GM18498 (cell line): Measurements from ENCODE around the gene FCGR3A.
A peak's percentile ranks its signal among the peaks of the same experiment; 100 is the strongest.
"Not testable (repeated sequence)": the region's sequence is repeated elsewhere in the genome, so short reads cannot be mapped to it uniquely, and the experiment has no call there.

Experiments
- ATAC-seq: cut with Tn5 transposase; IDR thresholded peaks from one replicate; pipeline ENCODE4 v1.9.1; 2021; ENCODE audit warnings: mild to moderate bottlenecking, moderate library complexity; ENCODE audit not compliant: unreplicated experiment

Gene FCGR3A

GRCh38 chr1:161549652-161550051, at the start of gene FCGR3A:
FCGR3A (minus strand) TSS chr1:161549818; CDS start chr1:161549736, 82 bp downstream.
- ATAC-seq: no peak

GRCh38 chr1:161597077-161597476, 47.5 kb upstream of the FCGR3A start:
- ATAC-seq: not testable (repeated sequence)

GRCh38 chr1:161595583-161595982, 46.0 kb upstream of the FCGR3A start:
- not testable (repeated sequence) for ATAC-seq

GRCh38 chr1:161595173-161595572, 45.6 kb upstream of the FCGR3A start:
- not testable (repeated sequence) for ATAC-seq

- ATAC-seq: not testable (repeated sequence)
Observed at GRCh38 chr1:161594269-161594984, 44.8 kb upstream of the FCGR3A start.

- ATAC-seq: not testable (repeated sequence)
Observed at GRCh38 chr1:161593092-161593755, 43.6 kb upstream of the FCGR3A start.

GRCh38 chr1:161592586-161592985, 43.0 kb upstream of the FCGR3A start:
- ATAC-seq: not testable (repeated sequence)

GRCh38 chr1:161589920-161590319, 40.3 kb upstream of the FCGR3A start:
- not testable (repeated sequence) for ATAC-seq

- not testable (repeated sequence) for ATAC-seq
Observed at GRCh38 chr1:161589365-161589764, 39.7 kb upstream of the FCGR3A start.

- ATAC-seq: not testable (repeated sequence)
Observed at GRCh38 chr1:161588596-161588995, 39.0 kb upstream of the FCGR3A start.

- not testable (repeated sequence) for ATAC-seq
Observed at GRCh38 chr1:161582882-161583281, 33.3 kb upstream of the FCGR3A start.

- peak; percentile 77 for ATAC-seq
Observed at GRCh38 chr1:161580879-161581537, 31.4 kb upstream of the FCGR3A start.

GRCh38 chr1:161579856-161580507, 30.4 kb upstream of the FCGR3A start:
- not testable (repeated sequence) for ATAC-seq

- ATAC-seq: not testable (repeated sequence)
Observed at GRCh38 chr1:161576676-161577075, 27.1 kb upstream of the FCGR3A start.

- ATAC-seq: not testable (repeated sequence)
Observed at GRCh38 chr1:161571703-161572102, 22.1 kb upstream of the FCGR3A start.

GRCh38 chr1:161566602-161566960, 17.0 kb upstream of the FCGR3A start:
- ATAC-seq: not testable (repeated sequence)

GRCh38 chr1:161563522-161563921, 13.9 kb upstream of the FCGR3A start:
- ATAC-seq: not testable (repeated sequence)

GRCh38 chr1:161562441-161562840, 12.8 kb upstream of the FCGR3A start:
- not testable (repeated sequence) for ATAC-seq

- ATAC-seq: peak; percentile 67
Observed at GRCh38 chr1:161560960-161561715, 11.5 kb upstream of the FCGR3A start.
